ENCODE results near the gene CADM1.

The CADM1 gene

GRCh38 chr11:115214644-115215234 is 289.5 kb downstream of the CADM1 start:
- TF ChIP-seq CTCF (IDR thresholded peaks at IDR 0.05; ENCODE audit: extremely low read depth, missing control alignments) = no peak
- DNase-seq (ENCODE audit: low spot score) = no peak

DNA sequence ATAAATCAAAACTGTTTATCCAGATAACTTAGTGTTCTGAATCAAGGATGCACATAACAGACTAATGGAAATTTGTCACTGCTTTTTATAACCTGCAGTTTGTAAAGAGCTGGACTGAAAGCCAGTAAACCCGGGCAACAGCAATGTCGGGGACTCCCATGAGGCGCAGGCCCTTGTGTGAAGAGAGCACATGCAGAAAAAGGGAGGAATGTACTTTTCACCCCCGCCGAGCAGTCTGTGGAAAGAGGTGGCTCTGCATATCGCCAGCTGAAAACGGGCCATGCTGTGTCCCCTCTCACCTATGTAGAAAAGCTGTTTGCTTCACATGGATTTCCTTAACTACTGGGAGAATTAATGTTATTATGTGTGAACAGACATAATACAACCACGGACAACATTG is 291.2 kb downstream of the CADM1 start:
- no peak for DNase-seq (ENCODE audit: low spot score)
- no peak for TF ChIP-seq CTCF (IDR thresholded peaks at IDR 0.05; ENCODE audit: extremely low read depth, missing control alignments)

GRCh38 chr11:115208808-115209259 is 295.4 kb downstream of the CADM1 start:
- DNase-seq (ENCODE audit: low spot score) = no peak
- TF ChIP-seq CTCF (IDR thresholded peaks at IDR 0.05; ENCODE audit: extremely low read depth, missing control alignments) = no peak

- DNase-seq (ENCODE audit: low spot score) = no peak
- TF ChIP-seq CTCF (IDR thresholded peaks at IDR 0.05; ENCODE audit: extremely low read depth, missing control alignments) = no peak
Observed at GRCh38 chr11:115207916-115208315, 296.3 kb downstream of the CADM1 start.

DNA sequence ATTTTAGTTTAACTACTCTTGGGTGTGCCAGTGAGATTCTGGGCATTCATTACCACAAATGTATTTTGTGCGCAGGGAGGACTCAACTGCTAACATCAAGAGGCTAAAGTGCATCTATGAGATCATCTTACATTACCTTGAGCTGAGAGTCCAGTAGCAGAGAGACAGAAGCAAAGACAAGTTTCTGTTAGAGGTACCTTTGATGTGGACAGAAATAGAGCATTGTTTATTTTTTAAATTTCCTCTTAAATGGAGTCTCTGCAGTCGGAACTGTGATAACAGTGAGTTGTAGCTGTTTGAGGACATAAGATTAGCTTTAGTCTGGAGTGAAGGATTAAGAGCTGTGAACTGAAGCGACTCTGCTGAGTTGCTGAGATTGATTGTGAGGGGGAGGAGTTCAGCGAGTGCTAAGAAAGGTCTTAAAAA is 297.0 kb downstream of the CADM1 start:
- DNase-seq (ENCODE audit: low spot score) = no peak
- TF ChIP-seq CTCF (IDR thresholded peaks at IDR 0.05; ENCODE audit: extremely low read depth, missing control alignments) = no peak

DNA sequence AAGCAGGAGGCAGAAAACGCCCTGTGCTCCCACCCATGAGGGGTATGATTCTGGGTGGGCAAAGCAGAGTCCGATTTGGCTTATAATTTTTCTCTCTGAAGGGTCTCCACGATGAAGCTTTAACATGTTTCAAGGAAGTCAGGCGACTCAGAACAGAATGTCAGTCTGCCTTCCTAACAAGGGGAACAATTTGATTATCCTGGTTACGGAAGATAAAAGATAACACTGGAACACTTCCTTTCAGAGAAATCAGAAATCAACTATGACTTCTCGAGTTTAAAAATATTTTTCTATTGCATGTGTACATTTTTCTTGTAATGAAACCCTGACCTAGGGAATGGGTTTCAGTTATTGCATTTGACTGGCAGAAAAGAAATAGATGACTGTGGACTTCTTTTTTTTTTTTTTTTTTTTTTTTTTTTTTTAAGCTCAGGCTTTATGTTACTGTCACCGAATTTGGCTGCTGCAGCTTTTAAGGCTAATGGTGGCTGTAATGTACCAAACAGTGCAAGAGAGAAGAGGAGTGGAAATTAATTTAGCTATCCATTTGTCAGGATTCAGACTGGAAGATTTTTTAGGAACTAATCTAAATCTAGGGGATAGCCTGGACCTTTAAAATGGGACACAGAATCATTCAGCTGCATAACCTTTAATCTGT is 297.7 kb downstream of the CADM1 start:
- no peak for TF ChIP-seq CTCF (IDR thresholded peaks at IDR 0.05; ENCODE audit: extremely low read depth, missing control alignments)

DNA sequence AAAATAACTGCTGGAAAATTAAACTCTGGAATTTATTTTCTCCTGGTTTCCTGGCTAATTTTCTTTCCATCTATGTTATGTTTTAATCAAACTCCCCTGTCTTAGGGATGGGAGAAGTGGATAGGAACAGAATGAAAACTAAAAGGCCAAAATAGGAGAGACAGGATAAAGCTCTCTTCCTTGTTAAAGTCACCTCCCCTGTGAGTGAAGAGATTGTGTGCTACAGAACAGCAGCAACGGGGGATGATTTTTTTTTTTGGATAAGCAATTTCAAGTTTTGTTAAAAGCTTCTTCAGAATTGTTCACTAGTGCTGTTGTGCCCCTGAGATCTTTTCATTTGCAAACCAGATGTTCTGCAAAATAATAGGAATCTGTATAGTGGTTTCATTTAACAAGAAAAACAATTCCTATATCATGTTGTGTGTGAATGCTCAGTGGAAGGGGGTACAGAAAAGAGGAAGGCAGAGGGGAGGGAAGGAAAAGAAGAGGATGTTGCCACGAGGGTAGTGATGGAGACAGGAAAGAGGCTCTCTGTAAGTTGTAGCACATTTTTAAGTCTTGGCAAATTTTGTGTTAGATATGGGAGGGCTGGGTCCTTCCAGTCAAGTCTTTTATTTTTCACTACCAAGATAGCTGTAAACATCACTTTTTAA is 301.2 kb downstream of the CADM1 start:
- DNase-seq (ENCODE audit: low spot score) = no peak
- no peak for TF ChIP-seq CTCF (IDR thresholded peaks at IDR 0.05; ENCODE audit: extremely low read depth, missing control alignments)

More for the DNA sequence above, 297.7 kb downstream of the CADM1 start:
- no peak for DNase-seq (ENCODE audit: low spot score)

Data from GM20000 (cell line).